Activated T-cell treated with anti-CD3 and anti-CD28 coated beads, Interleukin-2, amount 50 U/mL, for 72 hours (primary cell): ENCODE measurements around the gene PMEPA1. TPM values are rescaled to one million over a fixed set of nuclear protein-coding genes. Genes with fewer than 3 reads are reported as not detected.

Source experiments
- ATAC-seq, 2 donors: fragments of 150-1000 bp; cut with Tn5 transposase; replicated peaks in 1 of 2; 2 replicates each; pipeline ENCODE4 v1.10.0; 2021; ENCODE audit warnings: moderate library complexity in 2 of 2, mild to moderate bottlenecking in 1 of 2
- DNase-seq, 2 donors: peaks; one replicate each; pipeline ENCODE4 v3.0.0; 2021 to 2022; ENCODE audit warnings: mixed read lengths in 1 of 2
- H3K27ac Mint-ChIP-seq: one replicate; pipeline ENCODE4 v1.8.0; 2022; ENCODE audit warnings: mild to moderate bottlenecking, moderate library complexity, mixed read lengths
- H3K27me3 Mint-ChIP-seq: one replicate; pipeline ENCODE4 v1.8.0; 2022; ENCODE audit warnings: low read depth, mixed read lengths
- H3K36me3 Mint-ChIP-seq, 2 donors: one replicate each; pipeline ENCODE4 v1.8.0; 2022; ENCODE audit warnings: mixed read lengths in 2 of 2, mild to moderate bottlenecking in 1 of 2; ENCODE audit not compliant: insufficient read depth in 2 of 2
- H3K4me1 Mint-ChIP-seq: one replicate; pipeline ENCODE4 v1.8.0; 2022; ENCODE audit warnings: low read depth, mixed read lengths
- H3K4me3 Mint-ChIP-seq, 2 donors: one replicate each; pipeline ENCODE4 v1.8.0; 2022; ENCODE audit warnings: mild to moderate bottlenecking in 2 of 2, mixed read lengths in 2 of 2, moderate library complexity in 2 of 2
- H3K9me3 Mint-ChIP-seq, 2 donors: one replicate each; pipeline ENCODE4 v1.8.0; 2022; ENCODE audit warnings: mixed read lengths in 2 of 2
- total RNA-seq, 2 donors: library from RNA; stranded (reverse); gene quantifications; one replicate each; pipeline ENCODE4 v1.2.3, GENCODE V29; 2022

PMEPA1 gene
- total RNA-seq, 2 donors from 2014 or later, result 4.3 to 4.6 TPM

DNA sequence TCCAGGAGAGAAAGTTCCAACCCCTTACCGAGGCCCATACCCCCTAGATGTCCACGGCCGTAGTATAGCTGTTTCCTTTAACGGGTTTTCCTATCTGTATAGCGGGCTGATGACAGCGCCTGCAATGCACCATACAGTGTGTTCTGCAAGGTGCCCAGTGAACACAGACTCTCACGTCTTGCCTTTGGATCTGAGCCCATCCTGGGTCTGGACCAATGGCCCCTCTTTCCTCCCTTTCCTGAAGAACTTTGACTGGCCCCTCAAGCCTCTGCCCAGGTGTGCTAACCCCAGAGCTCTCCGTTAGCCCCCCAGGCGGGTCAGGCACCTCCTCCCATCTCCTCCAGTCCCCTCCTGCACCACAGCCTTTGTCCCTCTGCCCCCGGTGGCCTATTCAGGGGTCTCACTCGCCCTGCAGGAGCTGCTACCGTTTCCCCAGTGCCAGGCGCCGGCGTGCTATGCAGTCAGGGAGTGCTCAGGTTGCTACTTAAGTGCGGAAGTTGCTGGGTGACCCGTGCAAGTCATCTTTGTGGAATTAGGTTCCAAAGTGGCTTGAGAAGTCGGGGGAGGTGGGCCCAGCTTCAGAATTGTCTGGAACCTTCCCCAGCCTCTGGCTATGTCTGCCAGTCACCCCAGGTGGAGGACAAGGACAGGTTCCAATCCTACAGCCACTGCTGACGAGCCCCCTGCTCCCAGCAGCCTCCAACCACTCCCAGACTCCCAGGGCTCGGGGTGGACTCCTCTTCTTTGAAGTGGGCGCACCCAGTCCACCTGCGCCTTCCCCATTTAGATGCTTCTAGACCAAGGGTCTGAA lies 54.6 kb downstream of the PMEPA1 start:
- DNase-seq (no peak), ATAC-seq (no peak)
- no peak overlapping the region for H3K27ac Mint-ChIP-seq
- no peaks in the 10 kb centered on the region for H3K27me3 Mint-ChIP-seq
- H3K36me3 Mint-ChIP-seq, result no peaks in the 10 kb centered on the region
- peaks cover 17% of the 10 kb centered on the region for H3K4me1 Mint-ChIP-seq
- H3K9me3 Mint-ChIP-seq, result no peaks in the 10 kb centered on the region
- no peak overlapping the region for H3K4me3 Mint-ChIP-seq

- Mint-ChIP-seq H3K27ac (no peak overlapping the region), H3K27me3 (no peaks in the 10 kb centered on the region), H3K36me3 (no peaks in the 10 kb centered on the region), H3K4me3 (no peak overlapping the region), H3K9me3 (no peaks in the 10 kb centered on the region), H3K4me1 (peaks cover 17% of the 10 kb centered on the region)
- DNase-seq (peak; percentile 49 to 60), ATAC-seq (peak; percentile 75 to 77)
Observed at GRCh38 chr20:57654363-57654997, 55.3 kb downstream of the PMEPA1 start.

- no peak for DNase-seq
- ATAC-seq, result no peak
- no peaks in the 10 kb centered on the region for H3K27me3 Mint-ChIP-seq
- no peaks in the 10 kb centered on the region for H3K36me3 Mint-ChIP-seq
- H3K4me3 Mint-ChIP-seq, result no peak overlapping the region
- H3K9me3 Mint-ChIP-seq, result no peaks in the 10 kb centered on the region
- H3K27ac Mint-ChIP-seq, result no peak overlapping the region
- H3K4me1 Mint-ChIP-seq, result peaks cover 17% of the 10 kb centered on the region
Observed at GRCh38 chr20:57653910-57654309, 55.9 kb downstream of the PMEPA1 start.

DNA sequence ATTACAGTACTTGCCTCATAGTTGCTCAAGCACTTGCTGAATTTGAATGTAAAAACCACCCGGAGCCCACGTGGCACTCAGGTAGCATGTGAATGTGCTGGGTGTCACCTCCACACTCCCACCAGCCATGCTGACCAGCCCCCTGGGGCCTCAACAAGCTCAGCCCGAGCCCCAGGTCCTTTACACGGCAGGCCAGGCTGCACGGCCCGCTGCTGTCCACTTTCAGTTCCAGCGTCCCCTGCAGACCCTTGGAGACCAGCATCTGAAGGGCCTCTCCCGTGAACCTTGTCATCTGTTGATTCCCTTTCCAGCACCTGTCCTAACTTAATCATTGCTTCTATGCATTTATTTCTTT lies 56.3 kb downstream of the PMEPA1 start:
- Mint-ChIP-seq H3K4me3 (no peak overlapping the region), H3K27ac (no peak overlapping the region), H3K9me3 (no peaks in the 10 kb centered on the region), H3K27me3 (no peaks in the 10 kb centered on the region), H3K36me3 (no peaks in the 10 kb centered on the region), H3K4me1 (peaks cover 16% of the 10 kb centered on the region)
- no peak for ATAC-seq
- no peak for DNase-seq

GRCh38 chr20:57652606-57653545 lies 56.9 kb downstream of the PMEPA1 start:
- ATAC-seq (no peak), DNase-seq (no peak)
- Mint-ChIP-seq H3K27me3 (no peaks in the 10 kb centered on the region), H3K4me3 (no peak overlapping the region), H3K27ac (no peak overlapping the region), H3K9me3 (no peaks in the 10 kb centered on the region), H3K4me1 (peaks cover 10% of the 10 kb centered on the region), H3K36me3 (no peaks in the 10 kb centered on the region)

DNA sequence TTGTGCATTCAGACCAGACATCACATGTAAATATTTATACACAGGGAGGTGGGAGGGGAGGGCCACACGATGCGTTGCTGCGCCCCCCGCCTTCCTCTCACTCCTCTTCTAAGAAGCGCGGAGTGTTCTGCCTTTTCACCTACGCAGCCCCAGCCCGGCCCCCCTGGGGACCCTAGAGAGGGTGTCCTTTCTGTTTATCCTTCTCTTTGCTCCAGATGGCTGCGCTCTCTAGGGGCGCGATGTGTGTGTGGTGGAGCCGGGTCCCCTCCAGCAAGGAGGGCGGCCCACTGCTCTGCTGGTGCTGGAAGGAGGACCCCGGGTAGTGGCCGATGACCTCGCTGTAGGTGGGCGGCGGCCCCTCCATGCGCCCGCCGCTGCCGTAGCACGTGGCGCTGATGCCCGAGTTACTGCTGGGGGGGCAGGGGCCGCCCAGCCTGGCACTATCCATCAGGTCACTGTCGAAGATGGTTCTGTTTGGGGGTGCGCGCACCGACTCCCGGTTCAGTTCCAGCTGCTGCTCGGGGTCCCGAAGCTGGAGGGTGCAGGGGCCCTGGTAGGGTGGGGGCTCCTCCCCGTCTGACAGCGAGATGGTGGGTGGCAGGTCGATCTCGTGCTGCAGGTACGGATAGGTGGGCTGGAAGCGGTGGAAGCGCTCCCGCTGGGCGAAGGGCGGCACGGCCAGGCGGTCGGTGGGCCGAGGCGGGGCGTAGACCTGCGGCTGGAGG lies 57.8 kb downstream of the PMEPA1 start:
- DNase-seq (no peak), ATAC-seq (no peak)
- Mint-ChIP-seq H3K4me3 (no peak overlapping the region), H3K36me3 (no peaks in the 10 kb centered on the region), H3K9me3 (no peaks in the 10 kb centered on the region), H3K27ac (no peak overlapping the region), H3K4me1 (peaks cover 7% of the 10 kb centered on the region), H3K27me3 (no peaks in the 10 kb centered on the region)

- Mint-ChIP-seq H3K4me3 (no peak overlapping the region), H3K4me1 (peaks cover 7% of the 10 kb centered on the region), H3K36me3 (no peaks in the 10 kb centered on the region), H3K27ac (no peak overlapping the region), H3K9me3 (no peaks in the 10 kb centered on the region), H3K27me3 (no peaks in the 10 kb centered on the region)
- no peak for ATAC-seq
- DNase-seq, result no peak
Observed at GRCh38 chr20:57650756-57651483, 58.9 kb downstream of the PMEPA1 start.

GRCh38 chr20:57650266-57650665 lies 59.5 kb downstream of the PMEPA1 start:
- Mint-ChIP-seq H3K4me3 (no peak overlapping the region), H3K27ac (no peak overlapping the region), H3K4me1 (peaks cover 7% of the 10 kb centered on the region)

DNA sequence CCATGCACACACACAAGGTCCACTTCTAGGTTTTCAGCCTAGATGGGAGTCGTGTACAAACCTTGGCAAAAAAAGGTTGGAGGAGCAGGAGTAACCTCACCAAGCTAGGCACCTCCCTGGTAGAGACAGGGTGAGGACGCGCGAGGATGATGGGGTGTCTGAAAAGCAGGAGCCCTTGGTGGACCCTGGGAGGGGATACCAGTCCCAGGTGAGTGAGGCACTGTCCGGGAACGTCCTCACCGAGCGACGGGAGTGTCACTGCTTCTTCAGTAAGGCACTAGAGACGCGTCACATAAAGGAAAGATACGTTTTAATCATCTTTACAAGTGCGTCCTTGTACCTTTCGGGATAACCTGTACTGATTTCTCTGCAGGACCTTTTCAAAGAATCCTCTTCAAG lies 60.2 kb downstream of the PMEPA1 start:
- no peak overlapping the region for H3K4me3 Mint-ChIP-seq
- H3K9me3 Mint-ChIP-seq, result peaks cover under 1 to 2% of the 10 kb centered on the region in 2 donors
- no peaks in the 10 kb centered on the region for H3K27me3 Mint-ChIP-seq
- ATAC-seq (no peak), DNase-seq (no peak)
- peaks cover 0 to 2% of the 10 kb centered on the region in 2 donors for H3K36me3 Mint-ChIP-seq
- no peak overlapping the region for H3K27ac Mint-ChIP-seq
- H3K4me1 Mint-ChIP-seq, result peaks cover 5% of the 10 kb centered on the region

More at GRCh38 chr20:57650266-57650665, 59.5 kb downstream of the PMEPA1 start:
- Mint-ChIP-seq H3K36me3 (no peaks in the 10 kb centered on the region), H3K27me3 (no peaks in the 10 kb centered on the region), H3K9me3 (no peaks in the 10 kb centered on the region)
- DNase-seq (no peak), ATAC-seq (no peak)

DNA sequence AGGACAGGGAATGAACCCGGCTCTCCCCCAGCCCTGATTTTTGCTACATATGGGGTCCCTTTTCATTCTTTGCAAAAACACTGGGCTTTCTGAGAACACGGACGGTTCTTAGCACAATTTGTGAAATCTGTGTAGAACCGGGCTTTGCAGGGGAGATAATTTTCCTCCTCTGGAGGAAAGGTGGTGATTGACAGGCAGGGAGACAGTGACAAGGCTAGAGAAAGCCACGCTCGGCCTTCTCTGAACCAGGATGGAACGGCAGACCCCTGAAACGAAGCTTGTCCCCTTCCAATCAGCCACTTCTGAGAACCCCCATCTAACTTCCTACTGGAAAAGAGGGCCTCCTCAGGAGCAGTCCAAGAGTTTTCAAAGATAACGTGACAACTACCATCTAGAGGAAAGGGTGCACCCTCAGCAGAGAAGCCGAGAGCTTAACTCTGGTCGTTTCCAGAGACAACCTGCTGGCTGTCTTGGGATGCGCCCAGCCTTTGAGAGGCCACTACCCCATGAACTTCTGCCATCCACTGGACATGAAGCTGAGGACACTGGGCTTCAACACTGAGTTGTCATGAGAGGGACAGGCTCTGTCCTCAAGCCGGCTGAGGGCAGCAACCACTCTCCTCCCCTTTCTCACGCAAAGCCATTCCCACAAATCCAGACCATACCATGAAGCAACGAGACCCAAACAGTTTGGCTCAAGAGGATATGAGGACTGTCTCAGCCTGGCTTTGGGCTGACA lies 60.8 kb downstream of the PMEPA1 start:
- ATAC-seq (no peak), DNase-seq (no peak)
- H3K4me1 Mint-ChIP-seq, result no peaks in the 10 kb centered on the region
- no peak overlapping the region for H3K27ac Mint-ChIP-seq
- H3K4me3 Mint-ChIP-seq, result no peak overlapping the region
- no peaks in the 10 kb centered on the region for H3K27me3 Mint-ChIP-seq
- H3K9me3 Mint-ChIP-seq, result peaks cover 3 to 5% of the 10 kb centered on the region in 2 donors
- peaks cover 0 to 3% of the 10 kb centered on the region in 2 donors for H3K36me3 Mint-ChIP-seq

DNA sequence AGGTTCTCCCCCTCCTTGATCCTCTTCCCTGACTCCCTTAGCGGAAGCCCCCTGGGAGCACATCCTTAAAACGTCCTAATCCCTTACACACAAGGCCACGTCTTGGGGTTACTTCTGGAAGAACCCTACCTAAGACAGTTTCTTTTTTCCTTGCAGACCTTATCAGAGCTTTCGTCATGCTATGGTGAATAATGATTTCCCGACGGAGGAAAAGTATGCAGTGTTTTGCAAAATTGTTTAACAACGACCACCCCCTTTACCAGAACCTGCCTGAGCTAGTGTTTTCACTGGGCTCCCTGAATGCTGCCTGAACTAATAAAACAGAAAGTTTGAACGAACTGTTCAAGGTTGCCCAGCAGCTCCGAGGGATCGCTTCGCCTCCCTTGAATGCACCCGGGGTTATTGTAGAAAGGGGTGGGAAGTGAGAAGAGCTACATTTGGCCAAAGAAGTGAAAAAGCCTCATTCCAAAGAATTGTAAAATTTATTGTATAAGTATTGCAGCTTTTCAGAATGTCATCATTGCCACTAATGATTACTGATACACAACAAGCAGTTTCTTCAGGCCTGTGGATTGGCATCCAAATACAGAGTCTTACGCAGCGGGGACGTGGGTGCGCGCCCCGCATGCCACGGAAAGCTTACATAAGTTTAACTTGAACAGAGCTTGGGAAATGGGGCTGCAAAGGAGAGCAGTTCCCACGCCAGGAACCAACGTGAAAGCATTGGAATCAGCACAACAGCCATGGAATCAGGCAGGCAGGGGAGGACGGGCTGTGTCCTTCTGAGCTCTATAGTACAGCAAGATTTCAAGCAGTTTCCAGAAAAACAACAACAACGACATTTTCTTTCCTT lies 61.7 kb downstream of the PMEPA1 start:
- Mint-ChIP-seq H3K27ac (no peak overlapping the region), H3K4me3 (no peak overlapping the region), H3K4me1 (no peaks in the 10 kb centered on the region), H3K36me3 (peaks cover 2 to 3% of the 10 kb centered on the region in 2 donors), H3K27me3 (no peaks in the 10 kb centered on the region), H3K9me3 (peaks cover 5 to 7% of the 10 kb centered on the region in 2 donors)
- ATAC-seq, result no peak
- no peak for DNase-seq
